ENCODE measurements around the gene ADORA2A. TPM values are rescaled to one million over a fixed set of nuclear protein-coding genes. Genes with fewer than 3 reads are reported as not detected.

Gene ADORA2A
- total RNA-seq, 1 donor from 2014 or later = 3.5 TPM

DNA sequence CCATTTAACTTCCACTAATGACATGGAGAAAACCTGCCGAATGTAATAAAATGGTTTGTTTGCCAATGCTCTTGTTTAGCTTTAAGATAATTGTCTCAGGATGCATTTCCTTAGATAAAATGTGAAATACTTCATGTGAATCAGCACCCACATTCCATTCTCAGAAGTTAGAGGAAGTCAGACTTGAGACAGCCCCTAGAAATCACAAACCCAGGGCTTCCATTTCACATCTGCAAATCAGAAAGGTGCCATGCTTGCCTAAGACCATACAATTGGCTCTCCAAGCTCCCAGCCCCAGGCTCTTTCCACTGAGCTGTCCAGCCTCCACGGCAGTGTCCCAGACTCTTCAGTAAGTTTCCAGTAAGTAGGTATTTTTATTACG, 35.6 kb upstream of the ADORA2A start:
- H3K4me1 Mint-ChIP-seq (ENCODE audit: unreplicated experiment) = peaks cover 27% of the 10 kb centered on the region
- peak overlapping the region; percentile 34 for H3K27ac Mint-ChIP-seq (ENCODE audit: unreplicated experiment)
- H3K4me3 Mint-ChIP-seq (ENCODE audit: unreplicated experiment) = no peak overlapping the region
- H3K9me3 Mint-ChIP-seq (ENCODE audit: unreplicated experiment) = no peaks in the 10 kb centered on the region
- H3K36me3 Mint-ChIP-seq (ENCODE audit: unreplicated experiment) = peaks cover 19% of the 10 kb centered on the region
- no peaks in the 10 kb centered on the region for H3K27me3 Mint-ChIP-seq (ENCODE audit: unreplicated experiment)
- DNase-seq (ENCODE audit: extremely low spot score, unreplicated experiment) = no peak
- TF ChIP-seq, protein P1, sequence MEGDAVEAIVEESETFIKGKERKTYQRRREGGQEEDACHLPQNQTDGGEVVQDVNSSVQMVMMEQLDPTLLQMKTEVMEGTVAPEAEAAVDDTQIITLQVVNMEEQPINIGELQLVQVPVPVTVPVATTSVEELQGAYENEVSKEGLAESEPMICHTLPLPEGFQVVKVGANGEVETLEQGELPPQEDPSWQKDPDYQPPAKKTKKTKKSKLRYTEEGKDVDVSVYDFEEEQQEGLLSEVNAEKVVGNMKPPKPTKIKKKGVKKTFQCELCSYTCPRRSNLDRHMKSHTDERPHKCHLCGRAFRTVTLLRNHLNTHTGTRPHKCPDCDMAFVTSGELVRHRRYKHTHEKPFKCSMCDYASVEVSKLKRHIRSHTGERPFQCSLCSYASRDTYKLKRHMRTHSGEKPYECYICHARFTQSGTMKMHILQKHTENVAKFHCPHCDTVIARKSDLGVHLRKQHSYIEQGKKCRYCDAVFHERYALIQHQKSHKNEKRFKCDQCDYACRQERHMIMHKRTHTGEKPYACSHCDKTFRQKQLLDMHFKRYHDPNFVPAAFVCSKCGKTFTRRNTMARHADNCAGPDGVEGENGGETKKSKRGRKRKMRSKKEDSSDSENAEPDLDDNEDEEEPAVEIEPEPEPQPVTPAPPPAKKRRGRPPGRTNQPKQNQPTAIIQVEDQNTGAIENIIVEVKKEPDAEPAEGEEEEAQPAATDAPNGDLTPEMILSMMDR (IDR thresholded peaks at IDR 0.05) = no peak

DNA sequence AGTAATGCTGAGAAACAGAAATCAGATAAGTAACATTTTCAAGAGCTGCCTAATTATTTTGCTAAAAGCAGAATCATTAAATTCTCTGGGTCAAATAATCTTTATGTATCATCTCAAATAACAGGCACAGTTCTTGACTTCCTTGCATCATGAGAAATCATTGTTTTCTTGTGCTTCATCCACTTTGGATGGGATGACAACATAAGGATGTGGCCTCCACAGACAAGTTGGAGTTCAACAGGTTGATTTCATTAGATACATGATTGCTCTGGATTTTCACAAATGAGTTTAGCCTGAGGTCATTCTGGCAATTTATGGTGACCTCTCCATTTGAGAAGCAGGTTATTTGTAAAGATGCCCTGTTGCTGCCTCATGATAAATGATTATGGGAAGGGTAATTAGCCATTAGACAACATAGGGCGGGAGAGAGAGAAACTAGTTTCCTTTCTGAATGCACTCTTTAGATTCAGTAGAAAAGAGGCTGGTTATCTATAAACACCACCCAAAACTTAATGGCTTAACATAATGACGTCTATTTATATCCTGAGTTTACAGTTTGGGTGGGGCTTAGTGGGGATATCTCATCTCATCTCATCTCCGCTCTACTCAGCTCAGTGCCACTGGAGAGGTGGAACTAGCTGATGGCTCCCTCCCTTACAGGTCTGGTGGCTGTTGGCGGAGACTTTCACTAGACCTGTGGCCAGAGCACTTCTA, 35.0 kb upstream of the ADORA2A start:
- Mint-ChIP-seq H3K4me1 (ENCODE audit: unreplicated experiment) (peaks cover 27% of the 10 kb centered on the region), H3K9me3 (ENCODE audit: unreplicated experiment) (no peaks in the 10 kb centered on the region), H3K27ac (ENCODE audit: unreplicated experiment) (peak overlapping the region; percentile 34), H3K27me3 (ENCODE audit: unreplicated experiment) (no peaks in the 10 kb centered on the region), H3K4me3 (ENCODE audit: unreplicated experiment) (no peak overlapping the region), H3K36me3 (ENCODE audit: unreplicated experiment) (peaks cover 16% of the 10 kb centered on the region)
- TF ChIP-seq, protein P1 (IDR thresholded peaks at IDR 0.05) = no peak
- no peak for DNase-seq (ENCODE audit: extremely low spot score, unreplicated experiment)

DNA sequence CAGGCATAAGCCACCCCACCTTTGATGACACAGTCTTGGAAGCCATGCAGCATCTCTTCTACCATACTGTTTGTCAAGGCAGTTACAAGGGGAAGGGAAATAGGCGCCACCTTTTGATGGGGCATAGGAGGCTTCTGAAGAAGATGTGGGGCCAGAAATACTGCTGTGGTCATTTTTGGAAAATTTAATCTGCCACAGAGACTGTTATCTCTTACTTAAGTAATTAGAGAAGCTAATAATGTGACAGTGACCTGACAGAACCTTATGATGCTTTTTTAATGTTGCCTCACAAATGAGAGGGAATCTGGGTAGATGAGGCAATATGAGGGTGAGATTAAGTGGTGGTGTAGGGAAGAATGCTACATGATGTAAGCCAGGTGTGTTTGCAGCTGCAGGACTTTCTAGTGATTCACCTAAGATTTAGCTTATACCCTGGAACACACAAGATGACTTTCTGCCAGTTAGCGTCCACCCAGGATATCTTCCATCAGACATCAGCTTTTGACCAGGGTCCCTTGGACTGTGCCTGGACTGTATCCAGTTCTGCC, 34.3 kb upstream of the ADORA2A start:
- H3K27ac Mint-ChIP-seq (ENCODE audit: unreplicated experiment) = no peak overlapping the region
- H3K36me3 Mint-ChIP-seq (ENCODE audit: unreplicated experiment) = peaks cover 19% of the 10 kb centered on the region
- H3K4me1 Mint-ChIP-seq (ENCODE audit: unreplicated experiment) = peaks cover 27% of the 10 kb centered on the region
- no peak overlapping the region for H3K4me3 Mint-ChIP-seq (ENCODE audit: unreplicated experiment)
- H3K27me3 Mint-ChIP-seq (ENCODE audit: unreplicated experiment) = no peaks in the 10 kb centered on the region
- TF ChIP-seq, protein P1 (IDR thresholded peaks at IDR 0.05) = no peak
- DNase-seq (ENCODE audit: extremely low spot score, unreplicated experiment) = no peak
- no peaks in the 10 kb centered on the region for H3K9me3 Mint-ChIP-seq (ENCODE audit: unreplicated experiment)

DNA sequence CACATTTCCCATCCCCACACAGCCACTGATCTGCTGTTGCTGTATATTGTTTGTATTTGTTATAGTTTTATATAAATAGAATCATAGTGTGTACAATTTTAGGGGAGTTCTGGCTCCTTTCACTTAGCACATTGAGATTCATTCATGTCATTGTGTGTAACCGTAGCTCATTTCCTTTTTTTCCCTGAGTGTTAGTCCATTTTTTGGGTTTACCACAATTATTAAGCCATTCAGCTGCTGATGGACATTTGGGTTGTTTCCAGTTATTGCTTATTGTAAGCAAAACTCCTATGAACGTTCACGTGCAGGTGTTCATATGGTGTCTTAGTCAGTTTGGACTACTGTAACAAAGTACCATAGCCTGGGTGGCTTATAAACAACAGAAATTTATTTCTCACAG, 33.6 kb upstream of the ADORA2A start:
- Mint-ChIP-seq H3K9me3 (ENCODE audit: unreplicated experiment) (no peaks in the 10 kb centered on the region), H3K4me1 (ENCODE audit: unreplicated experiment) (peaks cover 27% of the 10 kb centered on the region), H3K4me3 (ENCODE audit: unreplicated experiment) (no peak overlapping the region), H3K27ac (ENCODE audit: unreplicated experiment) (no peak overlapping the region), H3K36me3 (ENCODE audit: unreplicated experiment) (peaks cover 27% of the 10 kb centered on the region), H3K27me3 (ENCODE audit: unreplicated experiment) (no peaks in the 10 kb centered on the region)
- TF ChIP-seq, protein P1 (IDR thresholded peaks at IDR 0.05) = no peak
- no peak for DNase-seq (ENCODE audit: extremely low spot score, unreplicated experiment)

DNA sequence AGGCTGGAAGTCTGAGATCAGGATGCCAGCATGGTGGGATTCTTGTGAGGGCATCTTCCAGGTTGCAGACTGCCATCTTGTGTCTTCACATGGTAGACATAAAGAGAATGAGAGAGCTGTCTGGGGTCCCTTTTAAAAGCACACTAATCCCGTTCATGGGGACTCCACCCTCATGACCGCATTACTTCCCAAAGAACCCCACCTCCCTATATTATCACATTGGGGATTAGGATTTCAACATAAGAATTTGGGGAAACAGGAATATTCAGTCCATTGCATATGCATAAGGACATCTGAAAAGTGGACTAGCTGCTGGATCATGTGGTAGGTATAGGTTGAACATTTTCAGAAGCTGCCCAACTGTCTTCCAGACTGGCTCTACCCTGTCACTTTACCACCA, 33.1 kb upstream of the ADORA2A start:
- H3K36me3 Mint-ChIP-seq (ENCODE audit: unreplicated experiment) = peaks cover 27% of the 10 kb centered on the region
- H3K9me3 Mint-ChIP-seq (ENCODE audit: unreplicated experiment) = no peaks in the 10 kb centered on the region
- no peak overlapping the region for H3K27ac Mint-ChIP-seq (ENCODE audit: unreplicated experiment)
- no peak overlapping the region for H3K4me3 Mint-ChIP-seq (ENCODE audit: unreplicated experiment)
- TF ChIP-seq, protein P1 (IDR thresholded peaks at IDR 0.05) = no peak
- H3K27me3 Mint-ChIP-seq (ENCODE audit: unreplicated experiment) = no peaks in the 10 kb centered on the region
- H3K4me1 Mint-ChIP-seq (ENCODE audit: unreplicated experiment) = peaks cover 27% of the 10 kb centered on the region
- DNase-seq (ENCODE audit: extremely low spot score, unreplicated experiment) = no peak

Data from osteocyte (in vitro differentiated cells).